ENCODE measurements around the gene PIK3R2.

The PIK3R2 gene

DNA sequence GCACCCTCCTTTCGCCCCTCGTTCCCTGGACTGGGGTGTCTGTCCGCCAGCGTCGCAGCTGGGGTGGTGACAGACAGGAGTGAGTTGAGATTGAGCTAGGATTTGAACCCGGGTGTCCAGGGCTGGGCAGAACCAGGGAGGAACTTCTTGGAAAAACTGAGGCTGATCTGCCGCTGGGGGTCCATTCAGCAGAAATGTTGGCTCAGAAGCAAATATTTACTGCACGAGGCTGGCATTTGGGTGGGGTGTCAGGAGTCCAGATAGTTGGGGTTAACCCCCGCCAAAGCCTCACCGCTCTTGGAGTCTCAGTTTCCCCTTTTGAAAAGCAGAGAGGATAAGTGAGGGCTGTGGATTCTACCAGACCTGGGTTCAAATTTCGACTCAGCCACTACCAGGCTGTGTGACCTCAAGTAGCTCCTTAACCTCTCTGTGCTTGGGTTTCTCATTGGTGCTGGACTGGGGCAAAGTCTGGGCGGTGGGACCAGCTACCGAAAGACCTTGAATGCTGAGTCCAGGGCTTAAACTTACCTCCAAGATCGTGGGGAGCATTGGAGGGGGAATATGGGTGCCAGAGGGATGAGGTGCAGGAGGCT, 34.4 kb upstream of the PIK3R2 start:
- peak overlapping the region; percentile 65 for H3K9ac ChIP-seq (ENCODE audit: low read depth, low read length)
- H3K36me3 ChIP-seq (ENCODE audit: insufficient read depth, low read length): no peaks in the 10 kb centered on the region
- peaks cover 10% of the 10 kb centered on the region; the same call in 1 of the 2 replicates for H3K4me1 ChIP-seq (ENCODE audit: insufficient read depth, low read length)

DNA sequence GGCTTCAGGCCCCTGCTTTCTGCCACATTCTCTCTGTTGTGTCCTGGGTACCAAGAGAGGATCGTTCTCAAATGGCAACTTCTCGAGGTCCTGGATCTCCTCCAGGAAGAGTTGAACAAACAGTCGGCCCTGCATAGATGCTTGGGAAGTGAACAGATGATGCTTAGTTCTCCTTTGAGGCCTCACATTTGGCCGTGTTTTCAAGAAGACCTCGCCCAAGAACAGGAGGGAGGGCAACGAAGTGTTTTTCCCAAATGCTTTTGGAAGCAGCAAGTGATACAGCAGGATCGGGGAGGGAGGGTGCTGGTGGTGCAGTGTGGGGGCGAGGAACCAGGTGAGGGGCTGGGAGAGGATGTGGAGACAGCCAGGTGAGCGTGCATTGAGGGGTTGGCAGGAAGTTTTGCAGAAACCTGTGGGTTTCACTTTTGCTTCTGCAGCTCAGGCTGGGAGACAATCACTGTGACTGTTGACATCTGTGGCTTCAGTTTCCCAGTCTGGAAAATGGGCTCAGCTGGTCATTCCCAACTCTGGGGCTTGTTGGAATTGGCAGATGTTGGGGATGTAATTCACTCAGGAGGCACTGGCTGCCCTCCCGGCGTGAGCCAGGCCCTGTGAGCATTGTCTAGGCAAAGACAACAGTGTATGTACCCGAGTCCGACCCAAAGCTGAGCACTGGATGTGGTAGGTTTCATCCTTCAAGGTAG, 33.8 kb upstream of the PIK3R2 start:
- Histone ChIP-seq H3K36me3 (ENCODE audit: insufficient read depth, low read length) (no peaks in the 10 kb centered on the region), H3K9me3 (ENCODE audit: control insufficient read depth, insufficient read depth, low read length) (no peaks in the 10 kb centered on the region), H3K4me1 (ENCODE audit: insufficient read depth, low read length) (peaks cover 10% of the 10 kb centered on the region; the same call in 1 of the 2 replicates), H3K9ac (ENCODE audit: low read depth, low read length) (no peak overlapping the region)

More for the DNA sequence above, 34.4 kb upstream of the PIK3R2 start:
- no peaks in the 10 kb centered on the region for H3K9me3 ChIP-seq (ENCODE audit: control insufficient read depth, insufficient read depth, low read length)

DNA sequence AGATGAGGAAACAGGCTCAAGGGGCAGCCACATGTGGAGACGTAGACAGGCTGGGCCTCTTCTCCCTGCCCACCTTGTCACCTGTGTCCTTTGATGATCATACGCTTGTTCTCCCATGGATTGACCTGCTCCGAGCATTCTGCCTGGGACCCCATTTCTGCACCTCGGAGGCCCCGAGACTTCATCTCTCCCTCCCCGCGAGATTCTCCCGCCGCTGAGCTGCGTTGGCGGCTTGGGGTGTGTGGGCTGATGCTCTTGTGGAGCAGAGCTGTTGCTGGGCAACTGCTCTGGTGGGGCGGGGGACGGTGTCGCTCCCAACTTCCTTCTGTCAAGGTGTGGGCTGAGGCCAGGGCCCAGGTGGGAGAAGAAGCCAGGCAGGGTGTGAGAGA, 33.3 kb upstream of the PIK3R2 start:
- Histone ChIP-seq H3K4me1 (ENCODE audit: insufficient read depth, low read length) (peaks cover 10% of the 10 kb centered on the region; the same call in 1 of the 2 replicates), H3K9me3 (ENCODE audit: control insufficient read depth, insufficient read depth, low read length) (no peaks in the 10 kb centered on the region), H3K9ac (ENCODE audit: low read depth, low read length) (no peak overlapping the region), H3K36me3 (ENCODE audit: insufficient read depth, low read length) (no peaks in the 10 kb centered on the region)

DNA sequence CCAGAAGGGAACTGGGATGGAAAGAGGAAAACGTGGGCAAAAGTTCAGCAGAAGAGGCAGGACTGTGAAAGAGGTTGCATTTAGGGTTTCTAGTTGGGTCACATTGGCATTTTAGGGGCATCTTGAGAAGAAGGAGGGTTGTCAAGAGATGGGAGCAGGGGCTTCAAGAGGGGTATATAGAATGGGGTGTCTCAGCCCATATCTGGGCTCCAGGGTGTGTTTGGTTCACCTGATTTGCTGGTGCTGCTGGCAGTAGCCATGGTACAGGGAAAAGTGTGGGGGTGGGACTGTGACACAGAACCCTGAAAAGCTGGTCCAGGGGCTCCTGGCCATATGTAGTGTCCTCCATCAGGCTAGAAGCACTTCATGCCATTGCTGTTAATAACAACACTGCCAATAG, 32.8 kb upstream of the PIK3R2 start:
- no peaks in the 10 kb centered on the region for H3K9me3 ChIP-seq (ENCODE audit: control insufficient read depth, insufficient read depth, low read length)
- no peaks in the 10 kb centered on the region for H3K36me3 ChIP-seq (ENCODE audit: insufficient read depth, low read length)
- no peak overlapping the region for H3K9ac ChIP-seq (ENCODE audit: low read depth, low read length)
- H3K4me1 ChIP-seq (ENCODE audit: insufficient read depth, low read length): peaks cover 10% of the 10 kb centered on the region; the same call in 1 of the 2 replicates

DNA sequence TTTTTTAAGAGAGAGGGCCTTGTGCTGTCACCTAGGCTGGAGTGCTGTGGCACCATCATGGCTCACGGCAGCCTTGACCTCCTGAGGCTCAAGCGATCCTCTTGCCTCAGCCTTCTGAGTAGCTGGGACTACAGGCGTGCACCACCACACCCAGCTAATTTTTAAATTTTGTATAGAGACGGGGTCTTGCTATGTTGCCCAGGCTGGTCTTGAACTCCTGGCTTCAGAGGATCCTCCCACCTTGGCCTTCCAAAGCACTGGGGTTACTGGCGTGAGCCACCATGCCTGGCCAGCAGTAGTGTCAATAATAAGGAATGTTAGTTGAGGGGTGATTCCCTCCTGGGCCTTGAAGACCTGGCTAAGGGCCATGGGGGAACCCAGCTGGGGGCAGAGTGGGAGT, 31.8 kb upstream of the PIK3R2 start:
- Histone ChIP-seq H3K4me1 (ENCODE audit: insufficient read depth, low read length) (peaks cover 10% of the 10 kb centered on the region; the same call in 1 of the 2 replicates), H3K9ac (ENCODE audit: low read depth, low read length) (no peak overlapping the region), H3K9me3 (ENCODE audit: control insufficient read depth, insufficient read depth, low read length) (no peaks in the 10 kb centered on the region), H3K36me3 (ENCODE audit: insufficient read depth, low read length) (no peaks in the 10 kb centered on the region)

- Histone ChIP-seq H3K9ac (ENCODE audit: low read depth, low read length) (no peak overlapping the region), H3K4me1 (ENCODE audit: insufficient read depth, low read length) (peaks cover 4% of the 10 kb centered on the region; the same call in 1 of the 2 replicates), H3K36me3 (ENCODE audit: insufficient read depth, low read length) (no peaks in the 10 kb centered on the region), H3K9me3 (ENCODE audit: control insufficient read depth, insufficient read depth, low read length) (no peaks in the 10 kb centered on the region)
Observed at GRCh38 chr19:18122424-18122823, 30.5 kb upstream of the PIK3R2 start.

DNA sequence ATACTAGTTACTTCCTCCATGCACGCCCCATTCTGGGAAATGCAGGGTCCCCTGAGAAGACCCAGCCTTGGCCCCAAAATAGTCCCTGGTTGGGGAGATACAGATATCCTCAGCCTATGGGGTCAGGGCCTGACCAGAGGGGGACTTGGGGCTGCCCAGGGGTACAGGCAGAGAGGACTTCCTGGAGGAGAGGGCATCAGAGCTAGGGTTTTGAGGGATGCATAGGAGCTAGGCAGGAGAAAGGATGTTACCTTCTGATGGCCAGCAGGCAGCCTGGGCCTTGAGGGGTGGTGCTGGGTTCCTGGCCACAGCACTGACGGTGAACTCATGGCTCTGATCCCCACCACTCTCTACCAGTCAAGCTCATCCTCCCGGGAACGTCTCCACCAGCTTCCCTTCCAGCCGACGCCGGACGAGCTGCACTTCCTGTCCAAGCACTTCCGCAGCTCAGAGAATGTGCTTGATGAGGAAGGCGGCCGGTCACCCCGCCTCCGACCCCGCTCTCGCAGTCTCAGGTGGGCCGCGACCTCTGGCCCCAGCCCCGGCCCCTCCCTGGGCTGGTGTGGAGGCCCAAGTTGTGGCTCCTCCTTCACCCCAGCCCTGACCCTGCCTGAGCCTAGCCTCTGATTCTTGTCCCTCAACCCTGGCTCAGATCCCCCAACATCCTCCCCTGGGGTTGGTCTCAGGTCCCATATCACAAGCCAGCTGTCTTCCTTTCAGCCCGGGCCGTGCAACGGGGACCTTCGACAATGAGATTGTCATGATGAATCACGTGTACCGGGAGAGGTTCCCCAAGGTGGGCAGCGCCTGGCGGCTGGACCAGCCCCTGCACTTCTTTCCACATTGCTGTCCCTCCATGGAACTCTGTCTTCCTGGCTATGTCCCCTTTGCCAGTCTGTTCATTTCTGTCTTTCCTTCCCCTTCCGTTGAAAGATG, 29.8 kb upstream of the PIK3R2 start:
- no peak overlapping the region for H3K9ac ChIP-seq (ENCODE audit: low read depth, low read length)
- H3K4me1 ChIP-seq (ENCODE audit: insufficient read depth, low read length): 0 out of 2 replicates have a peak, but pooled peaks cover 3% of the 10 kb centered on the region
- no peaks in the 10 kb centered on the region for H3K9me3 ChIP-seq (ENCODE audit: control insufficient read depth, insufficient read depth, low read length)
- no peaks in the 10 kb centered on the region; the same call in 1 of the 2 replicates for H3K36me3 ChIP-seq (ENCODE audit: insufficient read depth, low read length)

- Histone ChIP-seq H3K4me1 (ENCODE audit: insufficient read depth, low read length) (0 out of 2 replicates have a peak, but pooled peaks cover 3% of the 10 kb centered on the region), H3K9ac (ENCODE audit: low read depth, low read length) (no peak overlapping the region), H3K36me3 (ENCODE audit: insufficient read depth, low read length) (no peaks in the 10 kb centered on the region; the same call in 1 of the 2 replicates), H3K9me3 (ENCODE audit: control insufficient read depth, insufficient read depth, low read length) (no peaks in the 10 kb centered on the region)
Observed at GRCh38 chr19:18123819-18124218, 29.1 kb upstream of the PIK3R2 start.

DNA sequence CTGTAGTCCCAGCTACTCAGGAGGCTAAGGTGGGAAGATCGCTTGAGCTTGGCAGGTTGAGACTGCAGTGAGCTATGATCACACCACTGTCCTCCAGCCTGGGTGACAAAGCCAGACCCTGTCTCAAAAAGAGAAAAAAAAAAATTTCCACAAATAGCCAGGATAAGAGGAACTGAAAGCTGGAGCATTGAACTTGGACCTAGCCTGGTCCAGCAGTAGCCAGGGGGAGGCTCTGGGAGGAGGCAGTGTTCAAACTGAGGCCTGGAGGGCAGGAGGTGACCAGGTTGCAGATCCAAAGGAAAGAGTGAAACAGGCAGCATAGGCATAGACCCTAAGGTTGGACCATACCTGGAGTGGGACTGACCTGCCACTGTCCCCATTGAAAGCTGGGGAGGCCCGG, 26.9 kb upstream of the PIK3R2 start:
- Histone ChIP-seq H3K9ac (ENCODE audit: low read depth, low read length) (no peak overlapping the region), H3K36me3 (ENCODE audit: insufficient read depth, low read length) (no peaks in the 10 kb centered on the region; the same call in 1 of the 2 replicates), H3K9me3 (ENCODE audit: control insufficient read depth, insufficient read depth, low read length) (no peaks in the 10 kb centered on the region), H3K4me1 (ENCODE audit: insufficient read depth, low read length) (no peaks in the 10 kb centered on the region)

GRCh38 chr19:18128044-18128443, 24.9 kb upstream of the PIK3R2 start:
- Histone ChIP-seq H3K36me3 (ENCODE audit: insufficient read depth, low read length) (no peaks in the 10 kb centered on the region; the same call in 1 of the 2 replicates), H3K9ac (ENCODE audit: low read depth, low read length) (no peak overlapping the region), H3K9me3 (ENCODE audit: control insufficient read depth, insufficient read depth, low read length) (no peaks in the 10 kb centered on the region)

DNA sequence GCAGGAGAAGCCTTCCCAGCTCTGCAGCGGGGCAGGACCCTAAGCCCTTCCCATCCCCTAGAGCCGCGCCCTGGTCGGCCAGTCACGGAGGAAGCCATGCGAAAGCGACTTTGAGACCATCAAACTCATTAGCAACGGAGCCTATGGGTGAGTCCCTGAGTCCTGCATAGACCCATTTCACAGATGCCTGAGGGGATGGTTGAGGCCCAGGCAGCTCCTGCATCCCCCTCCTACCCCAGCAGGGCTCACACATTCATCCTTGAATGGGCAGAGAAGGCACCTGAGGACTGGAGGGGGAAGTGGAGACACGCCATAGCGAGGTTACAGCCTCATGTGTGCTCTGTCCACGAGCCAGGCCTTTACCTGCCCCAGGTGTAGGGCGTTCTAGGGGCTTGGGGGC, 24.2 kb upstream of the PIK3R2 start:
- no peaks in the 10 kb centered on the region for H3K9me3 ChIP-seq (ENCODE audit: control insufficient read depth, insufficient read depth, low read length)
- no peaks in the 10 kb centered on the region for H3K4me1 ChIP-seq (ENCODE audit: insufficient read depth, low read length)
- no peaks in the 10 kb centered on the region; the same call in 1 of the 2 replicates for H3K36me3 ChIP-seq (ENCODE audit: insufficient read depth, low read length)
- H3K9ac ChIP-seq (ENCODE audit: low read depth, low read length): no peak overlapping the region

More at GRCh38 chr19:18128044-18128443, 24.9 kb upstream of the PIK3R2 start:
- no peaks in the 10 kb centered on the region for H3K4me1 ChIP-seq (ENCODE audit: insufficient read depth, low read length)

DNA sequence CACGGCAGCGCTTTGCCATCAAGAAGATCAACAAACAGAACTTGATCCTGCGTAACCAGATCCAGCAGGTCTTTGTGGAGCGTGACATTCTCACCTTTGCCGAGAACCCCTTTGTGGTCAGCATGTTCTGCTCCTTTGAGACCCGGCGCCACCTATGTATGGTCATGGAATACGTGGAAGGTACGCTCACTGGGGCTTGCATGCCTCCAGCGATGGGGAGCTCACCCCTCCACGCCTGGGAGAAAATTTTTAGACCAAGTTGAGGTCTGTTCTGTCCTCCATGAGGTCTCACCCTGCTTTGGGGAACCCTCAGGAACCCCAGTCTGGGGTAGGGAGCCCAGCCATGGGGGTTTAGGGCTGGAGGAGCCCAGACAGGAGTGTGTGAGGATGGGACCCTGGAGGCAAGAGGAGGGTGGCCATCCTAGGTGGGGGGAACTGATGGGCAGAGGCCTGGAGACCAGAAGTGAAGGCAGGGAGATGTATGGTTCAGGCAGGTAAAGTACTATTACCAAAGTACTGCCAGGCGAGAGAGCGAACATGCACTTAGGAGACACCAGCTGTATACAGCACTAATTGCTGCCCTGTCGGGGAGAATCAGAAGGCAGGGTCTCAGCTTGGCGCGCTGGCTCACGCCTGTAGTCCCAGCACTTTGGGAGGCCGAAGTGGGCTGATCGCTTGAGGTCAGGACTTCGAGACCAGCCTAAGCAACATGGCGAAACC, 22.3 kb upstream of the PIK3R2 start:
- Histone ChIP-seq H3K4me1 (ENCODE audit: insufficient read depth, low read length) (no peaks in the 10 kb centered on the region), H3K9me3 (ENCODE audit: control insufficient read depth, insufficient read depth, low read length) (no peaks in the 10 kb centered on the region), H3K36me3 (ENCODE audit: insufficient read depth, low read length) (no peaks in the 10 kb centered on the region; the same call in 1 of the 2 replicates), H3K9ac (ENCODE audit: low read depth, low read length) (no peak overlapping the region)

DNA sequence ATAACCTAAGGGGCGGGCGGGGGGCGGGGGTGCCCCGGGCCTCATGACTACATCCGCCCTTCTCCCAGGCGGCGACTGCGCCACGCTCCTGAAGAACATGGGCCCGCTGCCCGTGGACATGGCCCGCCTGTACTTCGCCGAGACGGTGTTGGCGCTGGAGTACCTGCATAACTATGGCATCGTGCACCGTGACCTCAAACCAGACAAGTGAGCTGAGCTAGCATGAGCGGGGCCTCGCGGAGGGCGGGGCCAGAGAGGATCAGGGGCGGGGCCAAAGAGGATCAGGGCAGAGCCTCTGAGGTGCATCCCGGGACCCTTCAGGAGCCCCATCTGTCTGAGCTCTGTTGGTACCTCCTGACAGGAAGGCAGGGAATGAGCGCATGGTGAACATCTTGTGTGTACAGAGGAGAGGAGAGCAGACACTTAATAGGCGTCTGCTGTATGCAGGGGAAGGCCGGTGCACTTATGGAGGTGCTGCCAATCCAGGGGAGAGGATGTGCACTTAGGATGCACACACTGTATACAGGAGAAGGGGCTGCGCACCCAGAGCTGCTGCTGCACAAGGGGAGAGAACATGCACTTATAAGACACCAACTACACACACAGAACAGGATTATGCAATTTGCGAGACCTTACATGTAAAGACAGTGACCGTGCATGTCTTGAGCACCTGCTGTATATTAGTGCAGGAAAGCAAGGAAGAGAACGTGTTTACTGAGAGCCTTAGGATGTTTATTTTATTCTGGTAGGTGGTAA, 20.9 kb upstream of the PIK3R2 start:
- no peaks in the 10 kb centered on the region; the same call in 1 of the 2 replicates for H3K36me3 ChIP-seq (ENCODE audit: insufficient read depth, low read length)
- no peaks in the 10 kb centered on the region for H3K9me3 ChIP-seq (ENCODE audit: control insufficient read depth, insufficient read depth, low read length)
- no peaks in the 10 kb centered on the region for H3K4me1 ChIP-seq (ENCODE audit: insufficient read depth, low read length)
- H3K9ac ChIP-seq (ENCODE audit: low read depth, low read length): no peak overlapping the region
